Body of pancreas (tissue), 4 donors: ENCODE results near the gene GNB5. TPM values are rescaled to one million over a fixed set of nuclear protein-coding genes. Genes with fewer than 3 reads are reported as not detected.

Source experiments
- ATAC-seq: fragments of 150-250 bp; one replicate; pipeline ENCODE4 v1.9.1; 2016
- DNase-seq, 4 donors: peaks; one replicate each; pipeline ENCODE4 v3.0.0-alpha.2; 2019
- H3K27ac ChIP-seq, 4 donors: fragments of 200-600 bp; sonication (generic); 1 replicate in 3 of 4; 2 replicates in 1 of 4; pipeline versions ENCODE4 v1.5.1 to v1.6.1; 2016 to 2019; ENCODE audit warnings: mild to moderate bottlenecking in 1 of 4, mixed read lengths in 1 of 4, moderate library complexity in 1 of 4
- H3K27me3 ChIP-seq, 2 donors: fragments of 200-600 bp; sonication (generic); one replicate each; pipeline ENCODE4 v1.6.0; 2016; ENCODE audit warnings: mild to moderate bottlenecking in 1 of 2
- H3K36me3 ChIP-seq, 2 donors: fragments of 200-600 bp; sonication (generic); replicated peaks in 1 of 2; 2 replicates each; pipeline ENCODE4 v1.5.1; 2016; ENCODE audit warnings: low read depth in 2 of 2; ENCODE audit not compliant: insufficient read depth in 1 of 2
- H3K4me1 ChIP-seq: fragments of 200-600 bp; sonication (generic); one replicate; pipeline ENCODE4 v1.6.0; 2016
- H3K4me3 ChIP-seq, 2 donors: fragments of 200-600 bp; sonication (generic); 1 replicate in 1 of 2; 2 replicates in 1 of 2; pipeline ENCODE4 v1.5.1; 2016 to 2019
- H3K9me3 ChIP-seq, 3 donors: fragments of 200-600 bp; sonication (generic); 1 replicate in 2 of 3; 2 replicates in 1 of 3; pipeline ENCODE4 v1.5.1; 2016
- POLR2A ChIP-seq, 3 donors: fragments of 450-650 bp; IDR thresholded peaks; one replicate each; pipeline ENCODE4 v1.6.1; 2016; ENCODE audit warnings: antibody characterized with exemption in 3 of 3, mild to moderate bottlenecking in 2 of 3
- WGBS, 2 donors: methylation state at CpG; one replicate each; pipeline ENCODE4 v1.1.5; 2017; 5-methylcytosine and 5-hydroxymethylcytosine counted together
- intact Hi-C: fragments of 100-400 bp; cut with DNase I; formaldehyde crosslinking; loops from one replicate; pipeline ENCODE4 v1.15.1; 2023
- total RNA-seq, 2 donors: library from RNA; depleted of rRNA; stranded (reverse); fragments of >200 nt; gene quantifications; one replicate each; pipeline ENCODE4 v1.1.0, GENCODE V29; 2016
- TF ChIP-seq, protein P1 (sequence below), 7 experiments: fragments of 450-650 bp in 4 of 7; fragments of 200-600 bp in 3 of 7; sonication (generic) in 3 of 7; IDR thresholded peaks; one replicate each; pipeline ENCODE4 v1.5.1; 2016 to 2019; ENCODE audit warnings: antibody characterized with exemption in 7 of 7

The GNB5 gene
- total RNA-seq, 2 donors from 2014 or later: 15.8 to 25.2 TPM

GRCh38 chr15:52155878-52156277 lies 35.3 kb downstream of the GNB5 start:
- 44 to 60% methylated on average over 2 of the region's 2 CpGs for WGBS, 2 donors
- no peak for TF ChIP-seq POLR2A (IDR thresholded peaks at IDR 0.05)
- TF ChIP-seq, protein P1, sequence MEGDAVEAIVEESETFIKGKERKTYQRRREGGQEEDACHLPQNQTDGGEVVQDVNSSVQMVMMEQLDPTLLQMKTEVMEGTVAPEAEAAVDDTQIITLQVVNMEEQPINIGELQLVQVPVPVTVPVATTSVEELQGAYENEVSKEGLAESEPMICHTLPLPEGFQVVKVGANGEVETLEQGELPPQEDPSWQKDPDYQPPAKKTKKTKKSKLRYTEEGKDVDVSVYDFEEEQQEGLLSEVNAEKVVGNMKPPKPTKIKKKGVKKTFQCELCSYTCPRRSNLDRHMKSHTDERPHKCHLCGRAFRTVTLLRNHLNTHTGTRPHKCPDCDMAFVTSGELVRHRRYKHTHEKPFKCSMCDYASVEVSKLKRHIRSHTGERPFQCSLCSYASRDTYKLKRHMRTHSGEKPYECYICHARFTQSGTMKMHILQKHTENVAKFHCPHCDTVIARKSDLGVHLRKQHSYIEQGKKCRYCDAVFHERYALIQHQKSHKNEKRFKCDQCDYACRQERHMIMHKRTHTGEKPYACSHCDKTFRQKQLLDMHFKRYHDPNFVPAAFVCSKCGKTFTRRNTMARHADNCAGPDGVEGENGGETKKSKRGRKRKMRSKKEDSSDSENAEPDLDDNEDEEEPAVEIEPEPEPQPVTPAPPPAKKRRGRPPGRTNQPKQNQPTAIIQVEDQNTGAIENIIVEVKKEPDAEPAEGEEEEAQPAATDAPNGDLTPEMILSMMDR (IDR thresholded peaks at IDR 0.05): no peak
- H3K27ac ChIP-seq: no peak overlapping the region
- intact Hi-C loops: no loop called here
- ATAC-seq: no peak
- H3K36me3 ChIP-seq: peaks cover 0 to 2% of the 10 kb centered on the region in 2 donors
- H3K9me3 ChIP-seq: no peaks in the 10 kb centered on the region
- no peak overlapping the region for H3K4me3 ChIP-seq
- H3K4me1 ChIP-seq: peaks cover 8% of the 10 kb centered on the region
- H3K27me3 ChIP-seq: no peaks in the 10 kb centered on the region
- DNase-seq: no peak

GRCh38 chr15:52154896-52155865 lies 36.0 kb downstream of the GNB5 start:
- Histone ChIP-seq H3K9me3 (no peaks in the 10 kb centered on the region), H3K27me3 (no peaks in the 10 kb centered on the region), H3K27ac (no peak overlapping the region), H3K36me3 (peaks cover 0 to 2% of the 10 kb centered on the region in 2 donors), H3K4me1 (peaks cover 8% of the 10 kb centered on the region), H3K4me3 (no peak overlapping the region)
- WGBS, 2 donors: 80 to 83% methylated on average over 5 to 8 of the region's 8 CpGs
- TF ChIP-seq POLR2A (IDR thresholded peaks at IDR 0.05): no peak
- TF ChIP-seq, protein P1 (IDR thresholded peaks at IDR 0.05): no peak
- DNase-seq (no peak), ATAC-seq (no peak)
- intact Hi-C loops: no loop called here

DNA sequence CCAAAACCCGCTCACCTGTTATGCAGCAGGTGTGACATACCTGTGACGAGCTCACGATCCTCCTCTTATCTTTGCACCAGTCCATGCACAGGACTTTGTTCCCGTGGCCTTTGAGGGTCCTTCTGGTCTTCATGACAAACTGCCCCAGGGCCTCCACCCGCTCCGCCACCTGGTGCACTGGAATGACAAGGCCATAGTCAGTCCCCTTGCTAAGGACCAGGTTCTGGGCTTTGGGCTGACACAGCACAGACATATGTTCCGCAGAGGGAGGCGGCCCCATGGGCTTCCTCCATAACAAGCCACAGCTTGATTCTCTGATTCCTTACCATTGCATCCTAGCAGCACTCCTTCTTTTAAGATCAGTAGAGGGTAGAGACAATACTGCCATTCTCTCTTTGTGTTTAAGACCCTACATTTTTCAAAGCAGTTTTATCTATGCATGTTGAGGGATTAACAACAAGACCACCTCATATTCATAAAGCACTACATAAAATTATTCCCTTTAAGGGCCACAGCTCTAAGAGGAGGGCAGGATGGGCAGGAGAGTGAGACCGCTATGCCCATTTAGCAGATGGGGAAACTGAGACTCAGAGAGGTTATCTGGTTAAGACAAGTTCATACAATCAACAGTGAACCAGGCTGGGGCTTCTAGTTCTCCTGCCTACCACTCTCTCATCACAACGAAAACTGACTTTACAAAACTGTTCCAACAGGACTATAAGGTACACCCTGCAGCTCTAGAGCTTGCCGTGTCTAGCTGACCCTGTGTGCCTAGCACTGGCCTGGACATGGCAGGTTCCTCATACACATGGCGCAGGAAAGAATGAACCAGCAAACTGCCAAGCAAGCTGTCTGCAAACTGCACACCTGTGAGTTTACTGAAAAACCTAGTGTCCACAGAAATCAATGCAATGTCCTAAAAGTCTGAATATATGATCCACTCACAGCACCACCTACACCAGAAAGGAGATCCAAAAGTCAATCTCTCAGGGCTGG lies 37.0 kb downstream of the GNB5 start:
- TF ChIP-seq, protein P1 (IDR thresholded peaks at IDR 0.05): no peak
- TF ChIP-seq POLR2A (IDR thresholded peaks at IDR 0.05): no peak
- H3K27me3 ChIP-seq: no peaks in the 10 kb centered on the region
- H3K27ac ChIP-seq: no peak overlapping the region
- H3K36me3 ChIP-seq: peaks cover 0 to 8% of the 10 kb centered on the region in 2 donors
- intact Hi-C loops: no loop called here
- no peak for ATAC-seq
- 92% methylated on average over 11 to 12 of the region's 12 CpGs for WGBS, 2 donors
- peaks cover 8% of the 10 kb centered on the region for H3K4me1 ChIP-seq
- H3K9me3 ChIP-seq: no peaks in the 10 kb centered on the region
- H3K4me3 ChIP-seq: no peak overlapping the region
- no peak for DNase-seq

DNA sequence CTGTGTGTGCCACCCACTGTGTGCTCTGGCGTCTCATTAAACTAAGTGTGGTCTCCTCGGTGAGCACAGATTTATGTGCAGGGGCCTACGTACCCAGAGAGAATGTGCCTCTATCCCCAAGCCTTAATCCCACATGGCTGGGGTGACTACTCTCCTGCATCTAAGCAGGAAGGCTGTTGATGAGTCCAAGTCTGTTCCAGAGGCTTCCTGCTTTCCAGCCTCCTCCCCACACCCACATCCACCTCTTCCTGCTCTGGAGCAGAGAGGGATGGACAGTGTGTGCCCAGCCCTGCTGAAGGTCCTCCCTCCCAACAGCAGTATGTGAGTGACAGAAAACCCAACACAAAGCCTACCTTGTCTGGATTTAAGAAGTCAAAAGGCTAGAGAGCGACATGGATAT lies 39.8 kb downstream of the GNB5 start:
- TF ChIP-seq, protein P1 (IDR thresholded peaks at IDR 0.05): no peak
- TF ChIP-seq POLR2A (IDR thresholded peaks at IDR 0.05): no peak
- DNase-seq (no peak), ATAC-seq (no peak)
- intact Hi-C loops: no loop called here
- Histone ChIP-seq H3K4me1 (no peaks in the 10 kb centered on the region), H3K9me3 (no peaks in the 10 kb centered on the region), H3K4me3 (no peak overlapping the region), H3K36me3 (peaks cover 0 to 8% of the 10 kb centered on the region in 2 donors), H3K27me3 (no peaks in the 10 kb centered on the region), H3K27ac (no peak overlapping the region)
- 94 to 96% methylated on average over 3 to 4 of the region's 4 CpGs for WGBS, 2 donors
